Liver (tissue), 3 donors: ENCODE results near the gene MIDN.
"Not testable (repeated sequence)": the region's sequence is repeated elsewhere in the genome, so short reads cannot be mapped to it uniquely, and the experiment has no call there.

ENCODE experiments used
- ATF3 ChIP-seq: IDR thresholded peaks from 2 replicates; pipeline ENCODE4 v1.6.1; 2016; ENCODE audit warnings: antibody characterized with exemption
- CTCF ChIP-seq: fragments of 150-350 bp; IDR thresholded peaks from 2 replicates; pipeline ENCODE4 v1.5.1; 2017; ENCODE audit warnings: improper control_type of control experiment, low read depth, low read length; ENCODE audit not compliant: missing input control
- EGR1 ChIP-seq, 2 donors: IDR thresholded peaks; 2 replicates each; pipeline ENCODE4 v1.6.1; 2016 to 2018; ENCODE audit warnings: antibody characterized with exemption in 2 of 2, low read depth in 2 of 2
- FOXA1 ChIP-seq: IDR thresholded peaks from 2 replicates; pipeline ENCODE4 v1.6.1; 2016; ENCODE audit warnings: antibody characterized with exemption
- GABPA ChIP-seq, 2 donors: IDR thresholded peaks in 1 of 2; conservative IDR thresholded peaks in 1 of 2; 2 replicates each; pipeline ENCODE4 v1.6.1; 2016; ENCODE audit warnings: antibody characterized with exemption in 2 of 2, mild to moderate bottlenecking in 1 of 2, moderate library complexity in 1 of 2
- JUND ChIP-seq, 2 donors: IDR thresholded peaks; 2 replicates each; pipeline ENCODE4 v1.6.1; 2016; ENCODE audit warnings: antibody characterized with exemption in 2 of 2
- MAX ChIP-seq: IDR thresholded peaks from 2 replicates; pipeline ENCODE4 v1.6.1; 2016; ENCODE audit warnings: antibody characterized with exemption
- NR2F2 ChIP-seq: IDR thresholded peaks from 2 replicates; pipeline ENCODE4 v1.6.1; 2016; ENCODE audit warnings: antibody characterized with exemption
- RAD21 ChIP-seq, 2 donors: IDR thresholded peaks; 2 replicates each; pipeline ENCODE4 v1.6.1; 2016; ENCODE audit warnings: antibody characterized with exemption in 2 of 2, mild to moderate bottlenecking in 2 of 2
- REST ChIP-seq: IDR thresholded peaks from 2 replicates; pipeline ENCODE4 v1.6.1; 2016; ENCODE audit warnings: antibody characterized with exemption, mild to moderate bottlenecking
- TAF1 ChIP-seq: conservative IDR thresholded peaks from 2 replicates; pipeline ENCODE4 v1.6.1; 2016; ENCODE audit warnings: antibody characterized with exemption, mild to moderate bottlenecking
- YY1 ChIP-seq: IDR thresholded peaks from 2 replicates; pipeline ENCODE4 v1.6.1; 2016; ENCODE audit warnings: antibody characterized with exemption, mild to moderate bottlenecking
- ZBTB33 ChIP-seq: IDR thresholded peaks from 2 replicates; pipeline ENCODE4 v1.6.1; 2016; ENCODE audit warnings: antibody characterized with exemption
- donor health status: healthy.
- donor health status: healthy.

GRCh38 chr19:1200614-1201013 is 47.8 kb upstream of the MIDN start:
- TF ChIP-seq CTCF; ATF3; RAD21 (IDR thresholded peaks at IDR 0.05); GABPA (IDR thresholded peaks at IDR 0.05 in 1 of 2, conservative IDR thresholded peaks at IDR 0.05 in 1 of 2); YY1; TAF1; NR2F2; MAX; REST; FOXA1; ZBTB33; EGR1 (IDR thresholded peaks at IDR 0.05; ENCODE audit: low read depth in 2 of 2); JUND (IDR thresholded peaks at IDR 0.05): not testable (repeated sequence)
